Ascending aorta (tissue), 2 donors: ENCODE measurements around the gene SCPEP1. TPM values are rescaled to one million over a fixed set of nuclear protein-coding genes. Genes with fewer than 3 reads are reported as not detected.
"Not testable (repeated sequence)": the region's sequence is repeated elsewhere in the genome, so short reads cannot be mapped to it uniquely, and the experiment has no call there.

Source experiments
- DNase-seq, 2 donors: peaks; one replicate each; pipeline ENCODE4 v3.0.0-alpha.2; 2019; ENCODE audit warnings: low spot score in 2 of 2
- H3K27ac ChIP-seq, 2 donors: fragments of 200-600 bp; sonication (generic); one replicate each; pipeline ENCODE4 v1.5.1; 2016 to 2017; ENCODE audit warnings: mild to moderate bottlenecking in 1 of 2
- H3K27me3 ChIP-seq: fragments of 200-600 bp; sonication (generic); one replicate; pipeline ENCODE4 v1.5.1; 2017
- H3K36me3 ChIP-seq, 2 donors: fragments of 200-600 bp; sonication (generic); one replicate each; pipeline ENCODE4 v1.5.1; 2016
- H3K4me1 ChIP-seq, 2 donors: fragments of 200-600 bp; sonication (generic); one replicate each; pipeline ENCODE4 v1.5.1; 2016 to 2017; ENCODE audit warnings: mild to moderate bottlenecking in 1 of 2
- H3K4me3 ChIP-seq, 2 donors: fragments of 200-600 bp; sonication (generic); one replicate each; pipeline ENCODE4 v1.5.1; 2016 to 2017; ENCODE audit warnings: mild to moderate bottlenecking in 1 of 2
- H3K9me3 ChIP-seq, 2 donors: fragments of 200-600 bp; sonication (generic); one replicate each; pipeline ENCODE4 v1.5.1; 2016
- intact Hi-C: fragments of 100-400 bp; cut with DNase I; formaldehyde crosslinking; loops from one replicate; pipeline ENCODE4 v1.15.1; 2023
- total RNA-seq: library from RNA; depleted of rRNA; stranded (reverse); fragments of >200 nt; gene quantifications from one replicate; pipeline ENCODE4 v1.1.0, GENCODE V29; 2016
- TF ChIP-seq, protein P1 (sequence below), 3 experiments: fragments of 200-600 bp in 2 of 3; fragments of 450-650 bp in 1 of 3; sonication (generic) in 2 of 3; IDR thresholded peaks; one replicate each; pipeline ENCODE4 v1.5.1; 2016 to 2019; ENCODE audit warnings: antibody characterized with exemption in 3 of 3, mild to moderate bottlenecking in 1 of 3, moderate library complexity in 1 of 3

The SCPEP1 gene
- total RNA-seq, 1 donor from 2014 or later: 76.2 TPM

DNA sequence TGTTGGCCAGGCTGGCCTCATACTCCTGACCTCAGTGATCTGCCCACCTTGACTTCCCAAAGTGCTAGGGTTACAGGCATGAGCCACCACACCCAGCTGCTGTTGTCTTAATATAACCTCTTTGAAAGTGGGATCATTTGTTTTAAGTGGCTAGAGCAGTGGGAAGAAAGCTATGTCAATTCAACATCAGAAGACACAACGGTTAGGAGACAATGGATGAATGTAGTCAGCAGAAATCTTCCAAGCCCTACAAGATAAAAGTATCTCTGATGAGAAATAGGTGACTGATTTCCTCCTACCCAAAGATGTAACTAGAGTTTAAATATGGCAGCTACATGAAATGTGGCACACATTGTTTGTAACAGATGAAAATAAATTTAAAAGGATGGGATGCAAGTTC is 44.1 kb upstream of the SCPEP1 start:
- DNase-seq: no peak
- TF ChIP-seq, protein P1, sequence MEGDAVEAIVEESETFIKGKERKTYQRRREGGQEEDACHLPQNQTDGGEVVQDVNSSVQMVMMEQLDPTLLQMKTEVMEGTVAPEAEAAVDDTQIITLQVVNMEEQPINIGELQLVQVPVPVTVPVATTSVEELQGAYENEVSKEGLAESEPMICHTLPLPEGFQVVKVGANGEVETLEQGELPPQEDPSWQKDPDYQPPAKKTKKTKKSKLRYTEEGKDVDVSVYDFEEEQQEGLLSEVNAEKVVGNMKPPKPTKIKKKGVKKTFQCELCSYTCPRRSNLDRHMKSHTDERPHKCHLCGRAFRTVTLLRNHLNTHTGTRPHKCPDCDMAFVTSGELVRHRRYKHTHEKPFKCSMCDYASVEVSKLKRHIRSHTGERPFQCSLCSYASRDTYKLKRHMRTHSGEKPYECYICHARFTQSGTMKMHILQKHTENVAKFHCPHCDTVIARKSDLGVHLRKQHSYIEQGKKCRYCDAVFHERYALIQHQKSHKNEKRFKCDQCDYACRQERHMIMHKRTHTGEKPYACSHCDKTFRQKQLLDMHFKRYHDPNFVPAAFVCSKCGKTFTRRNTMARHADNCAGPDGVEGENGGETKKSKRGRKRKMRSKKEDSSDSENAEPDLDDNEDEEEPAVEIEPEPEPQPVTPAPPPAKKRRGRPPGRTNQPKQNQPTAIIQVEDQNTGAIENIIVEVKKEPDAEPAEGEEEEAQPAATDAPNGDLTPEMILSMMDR (IDR thresholded peaks at IDR 0.05): no peak
- H3K9me3 ChIP-seq: no peaks in the 10 kb centered on the region
- H3K27me3 ChIP-seq: no peaks in the 10 kb centered on the region
- intact Hi-C loops: no loop called here
- peaks cover 9 to 40% of the 10 kb centered on the region in 2 donors for H3K36me3 ChIP-seq
- no peak overlapping the region for H3K27ac ChIP-seq
- H3K4me3 ChIP-seq: no peak overlapping the region
- H3K4me1 ChIP-seq: no peaks in the 10 kb centered on the region

DNA sequence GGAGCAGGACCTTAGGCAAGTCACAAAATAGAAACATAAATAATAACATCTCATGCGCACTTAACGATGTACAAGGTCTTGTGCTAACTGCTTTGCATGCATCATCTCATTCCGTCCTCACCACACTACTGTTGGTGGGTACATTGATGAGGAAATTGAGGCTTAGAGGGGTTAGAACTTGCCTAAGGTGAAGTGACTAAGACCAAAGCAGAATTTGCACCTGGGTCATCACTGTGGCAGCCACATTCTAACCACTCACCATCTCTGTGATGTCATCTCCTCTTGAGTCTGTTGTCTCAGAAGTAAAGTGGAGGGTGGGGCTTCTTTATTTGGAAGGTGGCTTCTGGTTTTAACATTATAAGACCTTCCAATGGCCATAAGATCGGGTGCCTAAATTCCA is 43.7 kb upstream of the SCPEP1 start:
- Histone ChIP-seq H3K9me3 (no peaks in the 10 kb centered on the region), H3K4me3 (no peak overlapping the region), H3K36me3 (peaks cover 12 to 44% of the 10 kb centered on the region in 2 donors), H3K27ac (no peak overlapping the region), H3K4me1 (no peaks in the 10 kb centered on the region), H3K27me3 (no peaks in the 10 kb centered on the region)
- intact Hi-C loops: no loop called here
- TF ChIP-seq, protein P1 (IDR thresholded peaks at IDR 0.05): no peak
- DNase-seq: no peak

DNA sequence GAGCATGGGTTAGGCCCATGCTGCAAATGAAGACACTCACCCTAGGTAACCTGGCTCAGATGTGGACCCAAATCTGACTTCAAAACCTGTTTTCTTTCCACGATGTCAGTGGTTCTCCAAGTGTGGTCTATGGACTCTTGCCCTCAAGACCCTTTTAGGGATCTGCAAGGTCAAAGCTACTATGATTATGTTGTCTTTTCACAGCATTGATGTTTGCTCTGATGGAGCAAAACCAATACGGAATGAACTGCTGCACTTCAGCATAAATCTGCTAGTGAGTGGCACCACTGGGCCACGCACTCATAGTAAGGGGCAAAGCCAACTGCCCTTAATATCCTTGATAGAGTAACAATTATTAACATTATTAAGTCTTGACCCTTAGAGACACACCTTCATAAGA is 42.5 kb upstream of the SCPEP1 start:
- H3K4me3 ChIP-seq: no peak overlapping the region
- no peak for DNase-seq
- intact Hi-C loops: no loop called here
- H3K36me3 ChIP-seq: peaks cover 18 to 46% of the 10 kb centered on the region in 2 donors
- no peak overlapping the region for H3K27ac ChIP-seq
- H3K4me1 ChIP-seq: no peaks in the 10 kb centered on the region
- no peaks in the 10 kb centered on the region for H3K9me3 ChIP-seq
- TF ChIP-seq, protein P1 (IDR thresholded peaks at IDR 0.05): no peak
- no peaks in the 10 kb centered on the region for H3K27me3 ChIP-seq

- intact Hi-C loops: no loop called here
- H3K4me3 ChIP-seq: no peak overlapping the region
- H3K36me3 ChIP-seq: peaks cover 32 to 53% of the 10 kb centered on the region in 2 donors
- TF ChIP-seq, protein P1 (IDR thresholded peaks at IDR 0.05): no peak
- no peaks in the 10 kb centered on the region for H3K27me3 ChIP-seq
- no peak overlapping the region for H3K27ac ChIP-seq
- no peaks in the 10 kb centered on the region for H3K9me3 ChIP-seq
- no peaks in the 10 kb centered on the region for H3K4me1 ChIP-seq
- no peak for DNase-seq
Measured at GRCh38 chr17:56936697-56937322, 41.1 kb upstream of the SCPEP1 start.

- intact Hi-C loops: no loop called here
- Histone ChIP-seq H3K4me1 (no peaks in the 10 kb centered on the region), H3K27ac (no peak overlapping the region), H3K4me3 (no peak overlapping the region), H3K27me3 (no peaks in the 10 kb centered on the region), H3K36me3 (peaks cover 35 to 62% of the 10 kb centered on the region in 2 donors), H3K9me3 (no peaks in the 10 kb centered on the region)
- TF ChIP-seq, protein P1 (IDR thresholded peaks at IDR 0.05): no peak
- DNase-seq: no peak
Measured at GRCh38 chr17:56937687-56938086, 40.2 kb upstream of the SCPEP1 start.

DNA sequence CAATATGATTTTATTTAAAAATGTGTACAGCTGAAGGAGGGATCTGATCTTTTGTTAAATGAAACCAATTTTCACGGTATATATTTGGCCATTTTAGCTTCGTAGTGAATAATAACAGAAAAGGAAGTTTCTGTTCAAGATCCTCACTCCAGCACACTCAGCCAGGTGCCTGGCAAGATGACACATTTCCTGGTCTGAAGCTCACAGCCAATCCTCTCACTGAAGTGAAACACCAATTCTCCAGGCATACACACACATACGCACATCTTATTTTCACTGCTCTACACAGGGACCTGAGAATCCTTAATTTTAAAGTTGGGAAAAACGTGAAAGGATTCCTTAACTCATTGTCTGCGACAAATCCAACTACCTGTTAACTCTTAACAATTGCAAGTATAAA is 39.7 kb upstream of the SCPEP1 start:
- H3K27me3 ChIP-seq, H3K4me1 ChIP-seq, H3K27ac ChIP-seq, intact Hi-C loops, H3K4me3 ChIP-seq, H3K9me3 ChIP-seq, DNase-seq: not testable (repeated sequence)
- H3K36me3 ChIP-seq: peaks cover 36 to 67% of the 10 kb centered on the region in 2 donors
